ENCODE measurements around the gene USP13. TPM values are rescaled to one million over a fixed set of nuclear protein-coding genes. Genes with fewer than 3 reads are reported as not detected.
"Not testable (repeated sequence)": the region's sequence is repeated elsewhere in the genome, so short reads cannot be mapped to it uniquely, and the experiment has no call there.

USP13 gene
- total RNA-seq, 2 donors from 2014 or later, result 4.3 to 6.6 TPM

DNA sequence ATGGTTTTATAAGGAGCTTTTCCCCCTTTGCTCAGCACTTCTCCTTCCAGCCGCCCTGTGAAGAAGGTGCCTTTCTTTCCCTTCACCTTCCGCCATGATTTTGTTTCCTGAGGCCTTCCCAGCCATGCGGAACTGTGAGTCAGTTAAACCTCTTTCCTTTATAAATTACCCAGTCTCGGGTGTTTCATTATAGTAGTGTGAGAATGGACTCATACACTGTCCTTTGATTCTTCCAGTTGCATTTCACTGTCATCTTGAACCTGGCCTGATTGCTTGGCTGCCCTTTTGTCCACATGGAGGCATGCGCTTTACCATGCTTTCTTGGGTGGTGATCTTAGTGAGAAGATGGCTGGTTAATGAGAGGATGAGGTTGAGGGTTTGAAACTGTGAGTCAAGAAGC lies 23.2 kb downstream of the USP13 start:
- no peak for DNase-seq
- no peak overlapping the region for H3K27ac ChIP-seq
- H3K36me3 ChIP-seq, result no peaks in the 10 kb centered on the region

DNA sequence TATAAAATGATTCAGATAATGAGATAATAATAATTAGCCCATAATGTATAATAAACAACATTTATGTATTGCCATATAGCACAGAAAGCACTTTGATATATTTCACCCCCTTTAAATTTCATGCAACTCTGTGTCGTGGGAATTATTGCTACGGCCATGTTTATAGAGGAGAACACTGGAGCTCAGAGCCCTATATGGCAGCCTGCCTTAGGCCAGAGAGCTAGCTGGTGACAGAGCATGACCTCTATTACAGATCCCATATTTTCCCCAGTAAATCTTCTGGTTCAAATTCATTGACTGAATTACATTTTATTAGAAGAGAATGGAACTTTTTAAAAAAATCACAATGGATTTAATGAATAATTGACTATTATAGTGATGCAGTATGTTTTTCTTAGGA lies 25.0 kb downstream of the USP13 start:
- Histone ChIP-seq H3K4me3 (no peak overlapping the region), H3K36me3 (no peaks in the 10 kb centered on the region), H3K27ac (no peak overlapping the region), H3K9ac (ENCODE audit: low read depth in 2 of 2, low read length in 2 of 2) (no peak overlapping the region), H3K9me3 (no peaks in the 10 kb centered on the region), H3K27me3 (no peaks in the 10 kb centered on the region), H3K4me1 (no peaks in the 10 kb centered on the region)
- intact Hi-C loops (cut with DNase I), result no loop called here
- TF ChIP-seq, protein P1, sequence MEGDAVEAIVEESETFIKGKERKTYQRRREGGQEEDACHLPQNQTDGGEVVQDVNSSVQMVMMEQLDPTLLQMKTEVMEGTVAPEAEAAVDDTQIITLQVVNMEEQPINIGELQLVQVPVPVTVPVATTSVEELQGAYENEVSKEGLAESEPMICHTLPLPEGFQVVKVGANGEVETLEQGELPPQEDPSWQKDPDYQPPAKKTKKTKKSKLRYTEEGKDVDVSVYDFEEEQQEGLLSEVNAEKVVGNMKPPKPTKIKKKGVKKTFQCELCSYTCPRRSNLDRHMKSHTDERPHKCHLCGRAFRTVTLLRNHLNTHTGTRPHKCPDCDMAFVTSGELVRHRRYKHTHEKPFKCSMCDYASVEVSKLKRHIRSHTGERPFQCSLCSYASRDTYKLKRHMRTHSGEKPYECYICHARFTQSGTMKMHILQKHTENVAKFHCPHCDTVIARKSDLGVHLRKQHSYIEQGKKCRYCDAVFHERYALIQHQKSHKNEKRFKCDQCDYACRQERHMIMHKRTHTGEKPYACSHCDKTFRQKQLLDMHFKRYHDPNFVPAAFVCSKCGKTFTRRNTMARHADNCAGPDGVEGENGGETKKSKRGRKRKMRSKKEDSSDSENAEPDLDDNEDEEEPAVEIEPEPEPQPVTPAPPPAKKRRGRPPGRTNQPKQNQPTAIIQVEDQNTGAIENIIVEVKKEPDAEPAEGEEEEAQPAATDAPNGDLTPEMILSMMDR (IDR thresholded peaks at IDR 0.05), result no peak
- DNase-seq, result no peak

More for the DNA sequence above, 23.2 kb downstream of the USP13 start:
- no peaks in the 10 kb centered on the region for H3K27me3 ChIP-seq
- intact Hi-C loops (cut with DNase I), result no loop called here
- no peak overlapping the region for H3K4me3 ChIP-seq
- H3K9ac ChIP-seq (ENCODE audit: low read depth in 2 of 2, low read length in 2 of 2), result no peak overlapping the region
- H3K9me3 ChIP-seq, result no peaks in the 10 kb centered on the region
- H3K4me1 ChIP-seq, result no peaks in the 10 kb centered on the region
- TF ChIP-seq, protein P1 (IDR thresholded peaks at IDR 0.05), result no peak

DNA sequence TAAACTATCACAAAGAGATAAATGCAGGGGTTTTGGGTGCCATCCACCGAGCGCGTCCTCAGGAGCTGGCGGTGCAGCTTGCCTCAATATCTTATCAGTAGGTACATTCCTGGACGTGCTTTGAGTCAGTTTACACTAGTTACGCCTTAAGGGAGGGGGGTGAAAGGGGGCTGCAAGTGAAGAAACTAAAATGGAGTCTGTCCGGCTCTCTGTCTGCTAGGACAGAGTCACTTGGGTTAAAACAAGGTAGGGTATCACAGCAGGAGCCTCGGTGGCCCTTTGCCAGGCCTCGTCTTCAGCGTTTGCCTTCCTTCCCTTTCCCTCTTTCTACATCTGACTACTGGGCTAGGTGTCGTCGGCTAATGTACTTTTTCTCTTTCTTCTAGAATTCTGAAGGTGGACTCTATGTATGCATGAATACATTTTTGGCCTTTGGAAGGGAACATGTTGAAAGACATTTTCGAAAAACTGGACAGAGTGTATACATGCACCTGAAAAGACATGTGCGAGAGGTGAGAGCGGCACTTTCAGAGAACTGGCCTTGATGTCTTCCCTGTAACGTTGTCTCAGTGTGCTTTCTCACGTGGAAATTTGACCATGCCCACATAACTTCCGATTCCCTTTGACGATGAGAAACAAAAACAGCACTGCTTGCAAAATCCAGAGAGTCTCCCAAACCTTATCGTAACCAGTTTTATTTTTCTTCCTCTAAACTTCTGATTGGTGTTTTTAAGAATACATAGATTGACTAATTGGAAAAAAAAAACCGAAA lies 28.8 kb downstream of the USP13 start:
- no peaks in the 10 kb centered on the region for H3K4me1 ChIP-seq
- H3K4me3 ChIP-seq, result no peak overlapping the region
- no peak overlapping the region for H3K27ac ChIP-seq
- no peaks in the 10 kb centered on the region for H3K27me3 ChIP-seq
- H3K9ac ChIP-seq (ENCODE audit: low read depth in 2 of 2, low read length in 2 of 2), result no peak overlapping the region
- intact Hi-C loops (cut with DNase I), result no loop called here
- TF ChIP-seq, protein P1 (IDR thresholded peaks at IDR 0.05), result no peak
- H3K36me3 ChIP-seq, result no peaks in the 10 kb centered on the region
- no peak for DNase-seq
- H3K9me3 ChIP-seq, result no peaks in the 10 kb centered on the region

DNA sequence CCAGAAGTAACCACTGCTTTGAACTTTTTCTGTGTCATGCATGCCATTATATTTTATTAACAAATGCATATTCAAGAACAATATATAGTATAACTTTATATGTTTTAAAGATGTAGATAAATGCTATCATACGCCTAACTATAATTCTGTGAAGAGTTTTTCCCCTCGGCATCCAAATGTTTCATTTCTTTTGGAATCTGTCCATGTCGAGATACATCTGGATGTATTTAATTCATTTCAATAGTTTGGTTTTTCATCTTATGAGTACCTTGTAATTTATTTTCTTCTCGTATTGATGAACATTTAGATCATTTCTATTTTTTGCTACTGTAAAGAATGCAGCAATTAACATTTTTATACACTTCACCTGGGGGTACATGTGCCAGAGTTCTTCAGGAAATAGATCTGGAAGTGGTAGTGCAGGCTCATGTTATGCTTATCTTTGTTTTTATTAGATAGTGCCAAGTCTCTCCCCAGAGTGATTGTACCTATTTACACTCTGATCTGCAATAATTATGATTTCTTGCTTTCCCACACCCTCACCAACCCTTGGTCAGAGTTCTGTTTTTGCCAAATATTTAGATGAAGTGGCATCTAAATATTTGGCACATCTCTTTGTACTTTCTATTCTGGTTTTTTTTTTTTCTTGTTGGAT lies 29.7 kb downstream of the USP13 start:
- no peaks in the 10 kb centered on the region for H3K27me3 ChIP-seq
- H3K9ac ChIP-seq (ENCODE audit: low read depth in 2 of 2, low read length in 2 of 2), result no peak overlapping the region
- H3K9me3 ChIP-seq, result no peaks in the 10 kb centered on the region
- intact Hi-C loops (cut with DNase I), result no loop called here
- H3K4me1 ChIP-seq, result no peaks in the 10 kb centered on the region
- H3K4me3 ChIP-seq, result no peak overlapping the region
- DNase-seq, result no peak
- H3K36me3 ChIP-seq, result no peaks in the 10 kb centered on the region
- H3K27ac ChIP-seq, result no peak overlapping the region
- TF ChIP-seq, protein P1 (IDR thresholded peaks at IDR 0.05), result no peak

DNA sequence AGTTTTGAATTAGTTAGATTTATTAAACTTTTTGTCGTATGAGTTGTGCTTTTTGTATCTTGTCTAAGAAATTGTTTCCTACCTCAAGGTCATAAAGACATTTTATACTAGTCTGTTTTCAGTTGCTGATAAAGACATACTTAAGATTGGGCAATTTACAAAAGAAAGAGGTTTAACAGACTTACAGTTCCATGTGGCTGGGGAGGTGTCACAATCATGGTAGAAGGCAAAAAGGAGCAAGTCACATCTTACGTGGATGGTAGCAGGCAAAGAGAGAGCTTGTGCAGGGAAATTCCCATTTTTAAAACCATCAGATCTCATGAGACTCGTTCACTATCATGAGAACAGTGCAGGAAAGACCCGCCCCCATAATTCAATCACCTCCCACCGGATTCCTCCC lies 30.4 kb downstream of the USP13 start:
- H3K9ac ChIP-seq (ENCODE audit: low read depth in 2 of 2, low read length in 2 of 2); H3K9me3 ChIP-seq; H3K27me3 ChIP-seq; H3K27ac ChIP-seq; H3K4me1 ChIP-seq; H3K4me3 ChIP-seq; intact Hi-C loops (cut with DNase I); DNase-seq; H3K36me3 ChIP-seq: not testable (repeated sequence)

DNA sequence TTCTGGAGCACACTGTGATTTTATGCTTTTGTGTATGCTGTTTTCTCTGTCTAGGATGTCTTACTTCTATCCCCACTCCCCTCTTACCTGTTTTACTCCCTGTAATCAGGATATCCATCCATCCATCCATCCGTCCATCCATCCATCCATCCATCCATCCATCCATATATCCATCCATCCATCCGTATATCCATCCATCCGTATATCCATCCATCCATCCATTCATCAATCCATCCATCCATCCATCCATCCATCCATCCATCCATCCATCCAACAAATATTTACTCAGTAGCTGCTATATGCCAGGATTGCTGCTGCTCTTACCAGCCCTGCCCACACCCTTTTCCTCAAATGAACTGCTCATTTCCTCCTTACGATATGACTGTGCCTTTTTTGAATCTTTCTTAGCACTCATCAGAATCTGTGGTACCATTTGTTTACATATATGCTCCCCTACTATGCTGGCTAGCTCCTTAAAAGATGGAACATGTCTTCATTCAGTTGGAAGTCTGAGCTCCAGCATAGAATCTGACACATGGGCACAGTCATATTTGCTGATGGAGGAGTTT lies 35.2 kb downstream of the USP13 start:
- Histone ChIP-seq H3K4me3 (no peak overlapping the region), H3K36me3 (no peaks in the 10 kb centered on the region), H3K9me3 (no peaks in the 10 kb centered on the region), H3K27ac (no peak overlapping the region), H3K27me3 (no peaks in the 10 kb centered on the region), H3K4me1 (no peaks in the 10 kb centered on the region), H3K9ac (ENCODE audit: low read depth in 2 of 2, low read length in 2 of 2) (no peak overlapping the region)
- DNase-seq, result no peak
- intact Hi-C loops (cut with DNase I), result no loop called here
- TF ChIP-seq, protein P1 (IDR thresholded peaks at IDR 0.05), result no peak

Measured in colonic mucosa (tissue), 4 donors.